NT2/D1 (cell line): ENCODE results near the gene PAQR4.

ENCODE experiments used
- SUZ12 ChIP-seq: IDR thresholded peaks from 2 replicates; pipeline ENCODE4 v1.6.1; 2011; ENCODE audit not compliant: insufficient read length, insufficient read depth; ENCODE audit errors: extremely low read depth
- YY1 ChIP-seq: IDR thresholded peaks from 2 replicates; pipeline ENCODE4 v1.6.1; 2011; ENCODE audit not compliant: insufficient read length, insufficient read depth

DNA sequence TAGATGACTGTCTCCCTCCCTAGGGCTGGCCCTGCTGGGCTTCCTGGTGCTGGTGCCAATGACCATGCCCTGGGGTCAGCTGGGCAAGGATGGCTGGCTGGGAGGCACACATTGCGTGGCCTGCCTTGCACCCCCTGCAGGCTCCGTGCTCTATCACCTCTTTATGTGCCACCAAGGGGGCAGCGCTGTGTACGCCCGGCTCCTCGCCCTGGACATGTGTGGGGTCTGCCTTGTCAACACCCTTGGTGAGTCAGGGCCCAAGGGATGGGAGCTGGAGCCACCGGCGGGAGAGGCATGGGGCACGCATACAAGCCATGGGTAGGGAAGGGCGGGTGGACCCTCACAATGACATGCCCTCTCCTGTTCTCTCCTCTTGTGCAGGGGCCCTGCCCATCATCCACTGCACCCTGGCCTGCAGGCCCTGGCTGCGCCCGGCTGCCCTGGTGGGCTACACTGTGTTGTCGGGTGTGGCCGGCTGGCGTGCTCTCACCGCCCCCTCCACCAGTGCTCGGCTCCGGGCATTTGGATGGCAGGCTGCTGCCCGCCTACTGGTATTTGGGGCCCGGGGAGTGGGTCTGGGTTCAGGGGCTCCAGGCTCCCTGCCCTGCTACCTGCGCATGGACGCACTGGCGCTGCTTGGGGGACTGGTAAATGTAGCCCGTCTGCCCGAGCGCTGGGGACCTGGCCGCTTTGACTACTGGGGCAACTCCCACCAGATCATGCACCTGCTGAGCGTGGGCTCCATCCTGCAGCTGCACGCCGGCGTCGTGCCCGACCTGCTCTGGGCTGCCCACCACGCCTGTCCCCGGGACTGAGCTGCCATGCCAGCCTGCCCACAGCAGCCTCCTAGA is 2.2 kb downstream of the PAQR4 start:
- no peak for TF ChIP-seq YY1
- no peak for TF ChIP-seq SUZ12
